ENCODE results near the gene CACNA1C. TPM values are rescaled to one million over a fixed set of nuclear protein-coding genes. Genes with fewer than 3 reads are reported as not detected.

Gene CACNA1C
- total and polyA plus RNA-seq, 8 donors: 0.31 to 55.8 (median 7.2) TPM

DNA sequence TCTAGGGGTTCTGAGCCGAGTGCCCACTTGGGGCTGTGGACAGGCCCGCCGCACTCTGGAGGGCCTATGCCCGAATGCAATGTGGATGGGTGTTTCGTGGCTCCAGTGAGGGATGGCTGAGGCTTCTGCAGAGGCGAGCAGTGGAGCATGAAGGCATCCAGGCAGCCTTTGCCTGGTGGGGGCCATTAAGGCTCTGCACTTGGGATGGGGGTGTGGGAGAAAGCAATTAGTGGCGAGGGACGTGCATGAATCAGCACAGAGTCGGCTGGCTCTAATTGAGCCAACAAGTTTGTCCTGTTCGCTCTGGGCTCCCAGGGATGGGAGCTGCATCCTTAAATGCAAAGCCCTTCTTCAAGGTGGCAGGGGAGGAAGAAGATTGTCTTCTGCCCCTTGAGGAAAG lies 395.1 kb downstream of the CACNA1C start:
- intact Hi-C loops (cut with DNase I; ENCODE audit: low total_unique reads): no loop called here
- Histone ChIP-seq H3K4me1 (no peaks in the 10 kb centered on the region), H3K36me3 (peaks cover 0 to 11% (median 2%) of the 10 kb centered on the region in 4 donors), H3K4me3 (no peak overlapping the region), H3K27me3 (no peaks in the 10 kb centered on the region), H3K9me3 (no peaks in the 10 kb centered on the region), H3K27ac (no peak overlapping the region)
- WGBS, 5 donors: 79 to 88% (median 82%) methylated on average over 10 of the region's 10 CpGs
- DNase-seq: no peak
- TF ChIP-seq, protein P1, sequence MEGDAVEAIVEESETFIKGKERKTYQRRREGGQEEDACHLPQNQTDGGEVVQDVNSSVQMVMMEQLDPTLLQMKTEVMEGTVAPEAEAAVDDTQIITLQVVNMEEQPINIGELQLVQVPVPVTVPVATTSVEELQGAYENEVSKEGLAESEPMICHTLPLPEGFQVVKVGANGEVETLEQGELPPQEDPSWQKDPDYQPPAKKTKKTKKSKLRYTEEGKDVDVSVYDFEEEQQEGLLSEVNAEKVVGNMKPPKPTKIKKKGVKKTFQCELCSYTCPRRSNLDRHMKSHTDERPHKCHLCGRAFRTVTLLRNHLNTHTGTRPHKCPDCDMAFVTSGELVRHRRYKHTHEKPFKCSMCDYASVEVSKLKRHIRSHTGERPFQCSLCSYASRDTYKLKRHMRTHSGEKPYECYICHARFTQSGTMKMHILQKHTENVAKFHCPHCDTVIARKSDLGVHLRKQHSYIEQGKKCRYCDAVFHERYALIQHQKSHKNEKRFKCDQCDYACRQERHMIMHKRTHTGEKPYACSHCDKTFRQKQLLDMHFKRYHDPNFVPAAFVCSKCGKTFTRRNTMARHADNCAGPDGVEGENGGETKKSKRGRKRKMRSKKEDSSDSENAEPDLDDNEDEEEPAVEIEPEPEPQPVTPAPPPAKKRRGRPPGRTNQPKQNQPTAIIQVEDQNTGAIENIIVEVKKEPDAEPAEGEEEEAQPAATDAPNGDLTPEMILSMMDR (IDR thresholded peaks at IDR 0.05): no peak
- TF ChIP-seq POLR2AphosphoS5 (IDR thresholded peaks at IDR 0.05) (no peak), POLR2A (IDR thresholded peaks at IDR 0.05) (no peak), EP300 (IDR thresholded peaks at IDR 0.05) (no peak)

- H3K4me1 ChIP-seq: no peaks in the 10 kb centered on the region
- no peak overlapping the region for H3K27ac ChIP-seq
- H3K4me3 ChIP-seq: no peak overlapping the region
- no peaks in the 10 kb centered on the region for H3K27me3 ChIP-seq
- peaks cover 0 to 11% (median 2%) of the 10 kb centered on the region in 4 donors for H3K36me3 ChIP-seq
- no peak for TF ChIP-seq POLR2A (IDR thresholded peaks at IDR 0.05)
- TF ChIP-seq, protein P1 (IDR thresholded peaks at IDR 0.05): no peak
- TF ChIP-seq POLR2AphosphoS5 (IDR thresholded peaks at IDR 0.05): no peak
- TF ChIP-seq EP300 (IDR thresholded peaks at IDR 0.05): no peak
- DNase-seq: no peak
- WGBS, 5 donors: 62 to 85% (median 73%) methylated on average over 5 to 6 of the region's 6 CpGs
- H3K9me3 ChIP-seq: no peaks in the 10 kb centered on the region
- intact Hi-C loops (cut with DNase I; ENCODE audit: low total_unique reads): no loop called here
These were observed 396.8 kb downstream of the CACNA1C start for GRCh38 chr12:2449586-2449985.

DNA sequence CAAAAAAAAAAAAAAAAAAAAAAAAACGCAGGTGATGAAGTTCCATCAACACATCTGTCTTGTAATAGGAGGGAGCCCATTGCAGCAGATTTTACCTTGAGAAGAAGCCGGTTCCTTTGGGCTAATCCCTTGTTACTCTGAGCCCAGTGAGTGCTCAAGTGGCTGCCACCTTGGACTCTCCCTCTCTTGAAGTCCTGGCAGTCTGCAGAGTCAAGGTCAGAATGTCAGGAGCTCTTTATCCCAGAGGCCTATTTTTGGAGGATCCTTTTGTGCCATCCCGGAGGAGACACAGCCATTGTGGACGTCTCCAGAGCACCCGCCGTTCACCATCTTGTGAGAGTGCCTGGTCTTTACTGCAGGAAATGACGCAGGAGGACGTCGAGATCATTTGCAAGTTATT lies 397.8 kb downstream of the CACNA1C start:
- intact Hi-C loops (cut with DNase I; ENCODE audit: low total_unique reads): no loop called here

GRCh38 chr12:2451025-2451424 lies 398.2 kb downstream of the CACNA1C start:
- Histone ChIP-seq H3K4me3 (no peak overlapping the region), H3K27me3 (no peaks in the 10 kb centered on the region), H3K4me1 (no peaks in the 10 kb centered on the region), H3K9me3 (no peaks in the 10 kb centered on the region), H3K27ac (no peak overlapping the region), H3K36me3 (peaks cover 0 to 11% (median 2%) of the 10 kb centered on the region in 4 donors)
- no peak for DNase-seq
- TF ChIP-seq EP300 (IDR thresholded peaks at IDR 0.05) (no peak), POLR2A (IDR thresholded peaks at IDR 0.05) (no peak), POLR2AphosphoS5 (IDR thresholded peaks at IDR 0.05) (no peak)
- TF ChIP-seq, protein P1 (IDR thresholded peaks at IDR 0.05): no peak
- intact Hi-C loops (cut with DNase I; ENCODE audit: low total_unique reads): no loop called here
- WGBS, 5 donors: 60 to 77% (median 71%) methylated on average over 4 of the region's 4 CpGs

More for the DNA sequence above, 397.8 kb downstream of the CACNA1C start:
- Histone ChIP-seq H3K4me1 (no peaks in the 10 kb centered on the region), H3K9me3 (no peaks in the 10 kb centered on the region), H3K4me3 (no peak overlapping the region), H3K36me3 (peaks cover 0 to 11% (median 2%) of the 10 kb centered on the region in 4 donors), H3K27ac (no peak overlapping the region), H3K27me3 (no peaks in the 10 kb centered on the region)
- TF ChIP-seq POLR2AphosphoS5 (IDR thresholded peaks at IDR 0.05) (no peak), EP300 (IDR thresholded peaks at IDR 0.05) (no peak), POLR2A (IDR thresholded peaks at IDR 0.05) (no peak)
- TF ChIP-seq, protein P1 (IDR thresholded peaks at IDR 0.05): no peak
- DNase-seq: no peak
- WGBS, 5 donors: 86 to 93% (median 90%) methylated on average over 8 to 9 of the region's 9 CpGs
